Kidney epithelial cell (primary cell): ENCODE measurements around the gene CCNB3. TPM values are rescaled to one million over a fixed set of nuclear protein-coding genes. Genes with fewer than 3 reads are reported as not detected.

Experiments used
- DNase-seq: peaks from one replicate; pipeline ENCODE4 v3.0.0-alpha.2; 2010; ENCODE audit warnings: low read depth
- H3K27me3 ChIP-seq: 2 replicates; pipeline ENCODE4 v1.6.0; 2011; ENCODE audit warnings: low read length; ENCODE audit not compliant: control insufficient read depth, insufficient read depth
- H3K36me3 ChIP-seq: 2 replicates; pipeline ENCODE4 v1.5.1; 2011; ENCODE audit warnings: low read length; ENCODE audit not compliant: control insufficient read depth, insufficient read depth
- H3K4me3 ChIP-seq: 2 replicates; pipeline ENCODE4 v1.5.1; 2011; ENCODE audit warnings: low read depth, mild to moderate bottlenecking, control low read depth, low read length
- CTCF ChIP-seq: IDR thresholded peaks from 2 replicates; pipeline ENCODE4 v1.5.1; 2011; ENCODE audit warnings: mild to moderate bottlenecking, moderate library complexity, low read length, control low read depth, inconsistent platforms; ENCODE audit not compliant: insufficient read depth, poor library complexity, severe bottlenecking
- total RNA-seq: library from RNA; depleted of rRNA; stranded (reverse); fragments of >200 nt; gene quantifications from 2 replicates; pipeline ENCODE4 v1.2.3, GENCODE V29; 2015

Gene CCNB3
- total RNA-seq, 1 donor from 2014 or later: 0.46 TPM

DNA sequence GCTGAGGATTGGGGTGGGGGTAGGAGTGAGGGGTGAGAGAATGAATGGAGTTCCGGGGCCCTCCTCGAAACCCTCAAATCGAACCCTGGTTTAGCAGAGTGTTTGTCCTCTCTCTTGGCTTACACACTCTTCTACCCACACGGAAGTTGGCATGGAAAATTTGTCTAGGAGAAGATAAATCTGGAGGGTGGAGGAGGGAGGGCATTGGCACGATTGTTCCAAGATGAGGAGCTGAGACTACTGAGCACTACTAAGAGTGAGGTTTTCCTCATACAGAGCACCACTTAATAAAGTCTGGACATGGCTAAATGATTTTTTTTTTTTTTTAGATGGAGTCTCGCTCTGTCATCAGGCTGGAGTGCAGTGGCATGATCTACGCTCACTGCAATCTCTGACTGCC is 37.2 kb upstream of the CCNB3 start:
- TF ChIP-seq CTCF: no peak
- no peak overlapping the region for H3K4me3 ChIP-seq
- no peaks in the 10 kb centered on the region for H3K27me3 ChIP-seq
- DNase-seq: no peak
- no peaks in the 10 kb centered on the region for H3K36me3 ChIP-seq

- no peaks in the 10 kb centered on the region for H3K27me3 ChIP-seq
- no peak for DNase-seq
- no peak for TF ChIP-seq CTCF
Observed at GRCh38 chrX:50168241-50168687, 36.3 kb upstream of the CCNB3 start.

DNA sequence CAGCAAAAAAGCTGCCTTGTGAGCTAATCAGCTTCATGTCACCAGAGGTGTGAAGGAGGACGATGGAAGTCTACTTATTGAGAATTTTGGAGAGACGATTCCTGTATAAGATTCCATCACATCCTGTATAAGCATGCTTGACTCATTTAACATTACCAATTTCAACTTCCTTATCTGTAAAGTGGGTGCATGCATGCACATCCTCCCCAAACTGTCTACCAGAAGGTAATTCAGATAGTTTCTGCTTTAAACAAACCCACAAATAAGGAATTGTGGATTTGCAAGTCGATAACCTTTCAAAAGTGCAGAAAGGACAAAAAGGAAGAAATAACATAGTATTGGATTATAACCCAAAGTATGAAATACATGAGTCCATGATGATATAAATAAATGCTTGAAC is 34.8 kb upstream of the CCNB3 start:
- no peaks in the 10 kb centered on the region for H3K36me3 ChIP-seq
- no peaks in the 10 kb centered on the region for H3K27me3 ChIP-seq
- no peak for TF ChIP-seq CTCF
- no peak overlapping the region for H3K4me3 ChIP-seq
- DNase-seq: no peak

More at GRCh38 chrX:50168241-50168687, 36.3 kb upstream of the CCNB3 start:
- H3K4me3 ChIP-seq: no peak overlapping the region
- H3K36me3 ChIP-seq: no peaks in the 10 kb centered on the region

- H3K27me3 ChIP-seq: no peaks in the 10 kb centered on the region
- no peak for DNase-seq
- H3K4me3 ChIP-seq: no peak overlapping the region
- no peaks in the 10 kb centered on the region for H3K36me3 ChIP-seq
- TF ChIP-seq CTCF: no peak
Observed at GRCh38 chrX:50180073-50180940, 24.3 kb upstream of the CCNB3 start.

- TF ChIP-seq CTCF: no peak
- H3K4me3 ChIP-seq: no peak overlapping the region
- no peaks in the 10 kb centered on the region for H3K27me3 ChIP-seq
- DNase-seq: no peak
- no peaks in the 10 kb centered on the region for H3K36me3 ChIP-seq
Observed at GRCh38 chrX:50183891-50184290, 20.7 kb upstream of the CCNB3 start.
